GM21619 (cell line): ENCODE data around the gene AMDHD2.

Source experiments
- ATAC-seq: cut with Tn5 transposase; IDR thresholded peaks from one replicate; pipeline ENCODE4 v1.9.1; 2021; ENCODE audit not compliant: unreplicated experiment

AMDHD2 gene

DNA sequence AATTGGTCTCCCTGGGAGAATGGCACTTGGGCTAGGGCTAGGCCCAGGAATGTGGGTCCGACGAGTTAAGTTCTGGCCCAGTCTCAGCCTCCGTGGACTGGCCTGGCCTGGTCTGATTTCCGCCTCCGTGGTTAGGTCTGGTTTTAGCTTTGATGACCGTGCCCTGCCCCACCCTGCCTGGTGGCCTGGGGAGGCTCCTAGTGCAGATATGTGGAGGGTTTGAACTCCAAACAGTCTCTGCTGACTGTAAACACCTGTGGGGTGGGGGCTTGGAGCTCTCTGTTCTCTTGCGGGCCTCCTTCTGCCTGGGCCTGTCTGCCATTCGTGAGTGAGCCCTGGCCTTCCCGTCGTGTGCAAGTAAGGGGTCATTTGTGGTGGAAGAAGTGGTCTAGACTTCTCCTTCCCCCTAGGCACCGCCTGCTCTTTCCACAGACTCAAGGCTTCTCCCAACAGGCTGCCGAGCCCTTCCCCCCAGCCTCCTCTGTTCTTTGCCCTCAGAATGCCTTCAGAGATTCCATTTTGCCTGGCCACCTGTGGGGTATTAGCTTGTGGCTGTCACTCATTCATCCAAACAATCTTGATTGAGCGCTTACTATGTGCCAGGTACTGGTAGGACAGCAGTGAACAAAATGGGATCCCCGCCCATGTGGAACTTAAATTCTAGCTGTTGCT, 4.9 kb upstream of the AMDHD2 start:
- no peak for ATAC-seq

DNA sequence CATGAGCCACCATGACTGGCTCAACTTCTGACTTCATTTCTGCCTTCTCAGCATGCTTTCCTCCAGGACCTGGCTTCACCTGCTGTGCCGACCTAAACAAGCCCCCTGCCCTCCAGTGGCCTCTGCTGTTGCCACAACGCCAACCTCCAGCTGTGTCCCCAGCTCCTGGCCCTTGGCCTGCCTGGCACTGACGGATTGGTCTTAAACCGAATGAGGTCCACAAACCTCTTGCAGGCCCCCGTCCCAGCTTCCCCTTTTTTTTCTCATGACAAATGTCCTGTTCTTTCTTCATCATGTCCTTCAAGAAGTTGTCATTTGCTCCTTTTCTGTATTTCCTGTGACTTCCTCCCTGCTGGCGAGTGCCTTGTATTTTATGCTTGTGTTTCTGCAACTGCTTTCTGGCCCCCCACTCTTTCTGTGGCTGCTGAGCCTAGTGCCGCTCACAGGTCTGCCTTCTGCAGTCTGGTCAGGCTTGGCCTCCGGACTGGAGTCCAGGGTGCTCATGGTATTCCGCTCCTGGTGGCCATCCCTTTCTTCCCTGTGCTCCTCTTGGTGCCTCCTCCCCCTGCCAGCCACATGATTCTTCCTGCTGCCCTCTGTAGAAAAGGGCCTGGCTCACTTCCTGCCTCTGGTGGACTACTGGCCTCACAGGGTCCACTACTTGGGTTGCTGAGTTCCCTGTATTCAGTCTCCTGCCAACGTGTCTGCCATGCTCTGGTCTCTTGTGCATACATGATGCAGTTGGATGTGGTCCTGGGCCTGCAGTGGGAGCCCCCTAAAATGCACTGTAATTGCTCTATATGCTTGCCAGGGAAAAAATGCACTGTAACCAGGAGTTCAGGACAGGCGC, 3.6 kb upstream of the AMDHD2 start:
- ATAC-seq = no peak

DNA sequence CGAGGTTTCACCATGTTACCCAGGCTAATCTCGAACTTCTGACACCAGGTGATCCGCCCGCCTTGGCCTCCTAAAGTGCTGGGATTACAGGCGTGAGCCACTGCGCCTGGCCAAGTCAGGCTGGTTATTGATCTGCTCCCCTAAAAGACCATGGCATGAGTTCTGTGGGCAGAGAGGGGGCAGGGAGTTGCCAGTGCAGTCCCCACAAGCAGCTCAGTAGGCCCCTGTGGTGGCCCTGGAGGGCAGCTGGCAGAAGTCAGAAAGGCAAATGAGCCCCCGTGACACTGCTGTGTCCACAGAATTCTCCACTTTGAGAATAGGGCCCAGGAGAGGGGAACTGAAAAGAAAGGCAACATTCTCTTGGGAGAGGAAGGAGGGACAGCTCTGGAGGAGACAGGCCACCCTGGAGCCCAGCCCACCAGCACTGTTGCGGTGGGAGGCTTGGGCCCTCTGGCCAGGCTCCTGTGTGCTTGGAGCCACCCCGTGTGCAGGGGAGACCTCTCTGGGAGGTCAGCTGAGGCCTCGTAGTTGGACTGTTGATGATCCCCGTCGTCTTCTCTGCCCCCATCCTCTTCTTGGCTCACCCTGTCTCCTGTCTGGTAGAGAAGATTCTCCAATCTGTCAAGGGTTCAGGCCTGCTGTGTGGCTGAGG, 2.1 kb upstream of the AMDHD2 start:
- no peak for ATAC-seq

DNA sequence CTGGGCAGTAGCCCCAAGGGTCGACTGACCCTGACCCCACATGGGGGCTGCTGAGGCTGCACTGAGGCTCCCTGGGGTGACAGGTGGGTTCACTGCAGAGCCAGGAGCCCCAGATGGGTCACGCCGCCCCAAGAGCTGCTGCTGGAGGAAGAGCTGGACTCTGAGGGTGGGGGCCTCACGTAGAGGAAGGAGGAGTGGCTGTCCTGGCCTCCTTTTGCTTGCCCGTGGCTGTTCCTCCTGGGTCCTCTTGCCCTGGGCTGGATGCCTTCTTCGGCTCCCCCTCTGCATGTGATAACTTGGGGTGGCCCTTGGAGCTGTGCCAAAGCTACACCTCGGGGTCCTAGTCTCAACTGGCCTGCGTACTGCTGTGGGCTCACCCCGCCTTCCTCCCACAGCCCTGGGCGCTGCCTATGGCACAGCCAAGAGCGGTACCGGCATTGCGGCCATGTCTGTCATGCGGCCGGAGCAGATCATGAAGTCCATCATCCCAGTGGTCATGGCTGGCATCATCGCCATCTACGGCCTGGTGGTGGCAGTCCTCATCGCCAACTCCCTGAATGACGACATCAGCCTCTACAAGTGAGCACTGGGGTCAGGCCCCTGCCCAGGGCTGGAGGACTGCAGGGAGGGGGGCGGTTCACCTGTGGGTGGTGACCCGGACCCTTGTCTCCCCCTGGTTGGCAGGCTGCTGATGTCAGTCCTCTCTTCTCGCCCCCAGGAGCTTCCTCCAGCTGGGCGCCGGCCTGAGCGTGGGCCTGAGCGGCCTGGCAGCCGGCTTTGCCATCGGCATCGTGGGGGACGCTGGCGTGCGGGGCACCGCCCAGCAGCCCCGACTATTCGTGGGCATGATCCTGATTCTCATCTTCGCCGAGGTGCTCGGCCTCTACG, 1.1 kb upstream of the AMDHD2 start:
- no peak for ATAC-seq

DNA sequence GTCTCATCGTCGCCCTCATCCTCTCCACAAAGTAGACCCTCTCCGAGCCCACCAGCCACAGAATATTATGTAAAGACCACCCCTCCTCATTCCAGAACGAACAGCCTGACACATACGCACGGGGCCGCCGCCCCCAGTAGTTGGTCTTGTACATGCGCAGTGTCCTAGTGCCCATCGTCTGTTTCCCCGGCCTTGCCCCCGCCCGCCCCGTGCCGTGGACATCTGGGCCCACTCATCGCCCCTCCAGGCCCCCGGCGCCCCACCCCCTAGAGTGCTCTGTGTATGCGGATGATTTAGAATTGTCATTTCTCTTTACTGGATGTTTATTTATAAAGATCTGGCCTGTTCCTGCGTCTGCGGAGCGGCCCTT, 475 bp upstream of the AMDHD2 start:
- no peak for ATAC-seq

DNA sequence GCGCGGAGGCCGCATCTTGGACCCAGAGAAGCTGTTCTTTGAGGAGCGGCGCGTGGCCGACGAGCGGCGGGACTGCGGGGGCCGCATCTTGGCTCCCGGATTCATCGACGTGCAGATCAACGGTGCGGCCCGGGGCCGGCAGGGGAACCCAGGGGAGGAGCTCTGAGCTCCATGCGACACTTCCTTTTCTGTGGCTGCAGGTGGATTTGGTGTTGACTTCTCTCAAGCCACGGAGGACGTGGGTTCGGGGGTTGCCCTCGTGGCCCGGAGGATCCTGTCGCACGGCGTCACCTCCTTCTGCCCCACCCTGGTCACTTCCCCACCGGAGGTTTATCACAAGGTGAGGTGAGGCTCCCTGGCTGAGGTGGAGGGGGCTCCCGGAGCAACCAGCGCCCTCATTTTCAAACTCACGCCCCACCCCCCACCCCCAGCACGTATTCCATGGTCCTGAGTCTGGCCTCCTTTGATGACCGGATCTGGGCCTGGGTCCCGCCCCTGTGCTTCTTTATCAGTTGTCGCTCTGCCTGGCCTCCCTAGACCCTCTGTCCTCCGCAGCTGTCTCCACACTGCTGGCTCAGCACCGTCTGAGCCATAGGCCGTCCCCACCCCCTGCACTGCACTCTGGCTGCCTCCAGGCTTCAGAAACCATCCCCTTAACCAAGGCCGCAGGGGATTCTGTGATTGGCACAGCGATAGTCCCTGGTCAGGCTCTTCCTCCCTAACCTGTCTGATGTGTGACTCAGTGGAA, 787 bp downstream of the AMDHD2 start:
- ATAC-seq = no peak

DNA sequence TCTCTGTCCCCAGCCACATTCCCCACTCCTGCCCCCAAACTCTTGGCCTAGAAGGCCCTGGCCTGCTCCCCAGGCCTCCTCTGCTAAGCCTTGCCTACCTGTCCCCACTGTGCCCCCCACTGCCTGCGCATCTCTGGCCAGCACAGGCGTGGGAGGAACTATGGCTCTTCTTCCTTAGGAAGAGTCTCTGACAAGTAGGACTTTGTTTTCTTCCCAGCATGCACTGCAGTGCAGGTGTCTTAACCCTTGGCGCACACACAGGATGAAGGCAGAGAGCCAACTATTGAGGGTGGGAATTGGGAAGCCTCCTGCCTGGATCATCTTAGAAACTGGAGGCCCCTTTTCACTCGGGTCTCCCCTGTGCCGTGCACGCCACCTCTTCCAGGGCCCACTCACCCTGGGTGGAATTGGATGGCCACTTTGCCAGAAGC, 3.6 kb downstream of the AMDHD2 start:
- ATAC-seq = no peak

DNA sequence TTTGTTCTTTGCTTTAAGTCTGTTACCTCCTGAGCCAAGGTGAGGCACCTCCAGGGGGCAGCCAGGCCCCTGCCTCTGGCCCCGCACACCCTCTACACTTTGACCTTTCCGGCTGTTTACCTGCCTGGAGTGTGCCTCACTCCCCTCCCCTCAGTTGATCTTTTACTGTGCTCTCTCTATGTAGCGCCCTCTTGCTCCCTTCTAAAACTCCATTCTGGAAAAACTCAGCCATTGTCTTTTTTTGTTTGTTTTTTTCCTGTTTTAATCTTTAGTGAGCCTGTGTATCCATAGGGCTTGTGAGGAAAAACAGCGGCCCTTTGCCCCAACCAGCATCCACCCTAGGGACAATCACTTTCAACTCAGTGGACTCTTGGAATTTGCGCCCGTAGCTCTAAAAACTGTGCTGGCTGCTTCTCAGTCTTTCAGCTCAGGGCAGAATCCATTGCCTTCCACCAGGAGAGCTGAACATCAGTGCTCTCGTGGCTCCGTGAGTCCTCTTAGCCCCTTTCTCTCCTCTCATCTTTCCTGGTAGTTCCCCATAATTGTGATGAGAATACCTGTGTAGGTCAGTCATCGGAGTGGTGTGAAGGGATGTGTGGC, 4.3 kb downstream of the AMDHD2 start:
- no peak for ATAC-seq

DNA sequence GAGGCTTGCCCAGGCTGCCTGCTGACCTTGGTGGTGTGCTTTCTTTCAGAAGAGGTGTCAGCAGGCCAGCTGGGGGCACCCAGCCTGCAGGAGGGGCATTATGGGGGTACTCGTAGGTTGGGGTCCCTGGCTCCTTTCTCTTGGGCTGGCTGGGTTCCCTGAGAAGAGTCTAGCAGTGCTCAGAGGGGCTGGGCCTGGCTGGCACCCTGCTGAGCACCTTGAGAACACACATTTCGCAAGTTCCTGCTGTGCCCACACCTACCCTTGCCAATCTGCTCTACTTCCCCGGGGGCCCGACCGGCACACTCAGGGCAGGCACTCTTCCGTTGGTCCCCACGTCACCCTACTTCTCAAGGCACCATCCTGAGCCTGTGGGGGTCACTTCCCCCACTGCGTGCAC, 6.0 kb downstream of the AMDHD2 start:
- no peak for ATAC-seq

DNA sequence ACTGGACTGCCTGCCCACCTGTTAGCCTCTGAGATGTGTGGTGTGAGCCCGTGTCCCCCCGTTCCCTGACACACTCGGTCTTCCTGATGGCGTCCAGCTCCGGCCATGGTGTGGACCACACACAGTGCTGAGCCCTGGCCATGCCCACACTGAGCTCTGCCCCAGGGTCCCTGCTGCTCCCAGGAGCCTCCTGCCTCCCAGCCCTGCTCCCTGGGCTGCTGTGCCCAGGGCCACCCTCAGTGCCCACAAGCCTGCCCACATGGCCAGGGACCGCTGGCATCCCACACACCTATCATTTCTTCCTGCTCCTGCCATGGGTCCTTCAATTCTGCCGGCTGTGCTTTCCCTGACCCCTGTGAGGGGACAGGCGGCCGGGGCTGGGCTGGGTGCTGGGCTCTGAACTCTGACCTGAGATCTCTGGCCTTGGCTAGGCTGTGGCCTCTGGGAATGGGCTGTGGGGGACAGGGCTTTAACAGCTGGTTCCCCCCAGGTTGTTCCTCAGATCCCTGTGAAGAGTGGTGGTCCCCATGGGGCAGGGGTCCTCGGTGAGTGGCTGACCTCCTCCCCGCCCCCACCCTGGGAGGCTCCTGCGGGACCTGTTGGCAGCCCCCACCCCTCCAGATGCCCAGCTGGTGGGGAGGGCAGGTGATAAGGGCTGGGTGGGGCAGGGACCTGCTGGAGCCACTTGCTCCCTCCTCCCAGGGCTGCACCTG, 7.1 kb downstream of the AMDHD2 start:
- ATAC-seq = no peak

DNA sequence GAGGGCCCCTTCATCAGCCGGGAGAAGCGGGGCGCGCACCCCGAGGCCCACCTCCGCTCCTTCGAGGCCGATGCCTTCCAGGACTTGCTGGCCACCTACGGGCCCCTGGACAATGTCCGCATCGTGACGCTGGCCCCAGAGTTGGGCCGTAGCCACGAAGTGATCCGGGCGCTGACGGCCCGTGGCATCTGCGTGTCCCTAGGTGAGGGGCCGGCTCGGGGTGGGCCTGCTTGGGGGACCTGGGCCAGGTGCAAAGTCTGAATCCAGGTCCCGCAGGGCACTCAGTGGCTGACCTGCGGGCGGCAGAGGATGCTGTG, 7.6 kb downstream of the AMDHD2 start:
- ATAC-seq = no peak

DNA sequence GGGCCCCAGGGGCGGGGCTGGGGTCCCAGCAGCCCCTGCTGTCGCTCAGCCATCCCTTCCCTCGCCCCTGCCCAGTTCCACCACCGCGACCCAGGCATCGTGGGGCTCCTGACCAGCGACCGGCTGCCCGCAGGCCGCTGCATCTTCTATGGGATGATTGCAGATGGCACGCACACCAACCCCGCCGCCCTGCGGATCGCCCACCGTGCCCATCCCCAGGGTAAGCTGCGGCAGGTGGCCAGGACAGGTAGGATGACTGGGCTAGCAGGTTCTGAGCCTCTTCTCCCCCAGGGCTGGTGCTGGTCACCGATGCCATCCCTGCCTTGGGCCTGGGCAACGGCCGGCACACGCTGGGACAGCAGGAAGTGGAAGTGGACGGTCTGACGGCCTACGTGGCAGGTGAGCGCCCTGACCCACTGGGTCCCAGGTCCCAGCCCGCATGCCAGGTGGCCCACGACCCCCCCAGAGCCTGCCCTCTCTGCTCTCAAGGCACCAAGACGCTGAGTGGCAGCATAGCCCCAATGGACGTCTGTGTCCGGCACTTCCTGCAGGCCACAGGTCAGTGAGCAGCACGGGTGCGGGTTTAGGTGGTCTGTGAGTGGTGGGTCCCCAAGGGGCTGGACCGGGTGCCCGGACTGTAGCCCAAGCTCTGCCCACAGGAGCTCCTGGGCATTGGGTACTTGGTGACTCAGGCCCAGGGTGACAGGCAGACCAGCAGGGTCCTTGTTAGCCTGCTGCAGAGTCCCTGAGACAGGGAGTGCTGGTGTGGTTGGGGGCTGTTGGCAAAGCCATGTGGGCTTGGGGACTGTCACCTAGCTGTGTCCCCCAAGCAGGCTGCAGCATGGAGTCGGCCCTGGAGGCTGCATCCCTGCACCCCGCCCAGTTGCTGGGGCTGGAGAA, 8.2 kb downstream of the AMDHD2 start:
- no peak for ATAC-seq

DNA sequence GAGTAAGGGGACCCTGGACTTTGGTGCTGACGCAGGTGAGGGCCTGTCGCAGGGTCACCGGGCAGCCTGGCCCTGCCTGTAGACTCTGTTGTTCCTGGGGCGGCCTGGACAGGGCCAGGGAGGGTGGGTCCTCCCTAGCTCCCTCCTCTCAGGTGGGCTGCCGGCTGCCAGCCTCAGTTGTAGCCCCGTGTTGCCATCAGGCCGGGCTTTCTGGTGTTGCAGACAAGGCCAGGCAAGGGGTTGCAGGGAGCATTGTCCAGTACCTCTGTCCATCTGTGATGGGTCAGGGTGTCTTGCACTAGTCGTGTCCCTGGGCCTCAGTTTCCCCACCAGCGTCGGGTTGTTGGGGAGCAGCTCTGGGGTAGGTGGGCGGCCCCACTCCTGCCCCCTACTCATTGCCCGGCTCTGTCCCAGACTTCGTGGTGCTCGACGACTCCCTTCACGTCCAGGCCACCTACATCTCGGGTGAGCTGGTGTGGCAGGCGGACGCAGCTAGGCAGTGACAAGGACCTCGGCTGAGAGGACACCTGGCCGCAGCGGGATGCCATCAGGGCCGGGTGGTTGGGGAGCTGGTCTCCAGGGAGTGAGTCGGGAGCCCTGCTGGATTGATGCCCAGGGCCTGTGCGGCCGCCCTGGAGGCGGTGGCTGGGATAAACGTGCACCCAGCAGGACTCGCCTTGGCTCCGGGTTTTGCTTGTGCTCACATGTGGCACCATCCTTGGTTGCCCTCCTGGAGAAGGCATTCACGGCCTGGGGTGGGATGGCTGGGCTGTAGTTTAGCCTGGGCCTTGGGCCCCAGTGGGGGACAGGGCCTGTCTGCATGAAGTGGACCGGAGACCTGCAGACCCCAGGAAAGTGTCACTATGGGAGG, 9.1 kb downstream of the AMDHD2 start:
- no peak for ATAC-seq

DNA sequence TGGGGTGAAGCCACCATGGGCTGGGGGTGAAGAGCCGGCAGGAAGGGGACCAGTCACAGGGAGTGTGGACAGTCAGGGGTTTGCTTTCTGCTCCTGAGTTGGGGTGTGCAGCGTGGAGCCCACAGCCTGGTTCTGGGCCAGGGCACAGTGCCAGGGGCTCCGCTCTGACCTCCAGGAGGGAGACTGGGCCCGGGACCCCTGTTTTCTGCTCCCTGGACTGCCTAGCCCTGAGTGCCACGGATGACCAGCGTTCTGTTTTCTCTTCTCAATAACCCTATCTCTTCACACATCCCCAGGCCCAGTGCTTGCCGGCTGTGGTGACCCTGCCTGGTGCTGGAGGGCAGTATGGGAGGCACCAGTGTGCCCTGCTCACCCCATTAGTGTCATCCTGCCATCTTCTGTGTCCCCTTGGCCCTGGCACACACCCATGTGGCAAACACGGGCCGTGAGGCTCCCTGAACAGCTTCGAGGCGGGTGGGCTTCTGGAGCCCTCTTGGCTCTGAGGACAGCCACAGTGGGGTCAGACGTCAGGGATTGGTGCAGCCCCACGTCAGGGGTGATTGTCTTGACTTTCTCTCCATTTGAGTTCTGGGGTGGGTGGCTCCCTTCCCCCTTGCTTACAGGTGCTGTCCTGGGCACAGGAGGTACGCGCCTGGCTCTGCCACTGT, 9.9 kb downstream of the AMDHD2 start:
- no peak for ATAC-seq

DNA sequence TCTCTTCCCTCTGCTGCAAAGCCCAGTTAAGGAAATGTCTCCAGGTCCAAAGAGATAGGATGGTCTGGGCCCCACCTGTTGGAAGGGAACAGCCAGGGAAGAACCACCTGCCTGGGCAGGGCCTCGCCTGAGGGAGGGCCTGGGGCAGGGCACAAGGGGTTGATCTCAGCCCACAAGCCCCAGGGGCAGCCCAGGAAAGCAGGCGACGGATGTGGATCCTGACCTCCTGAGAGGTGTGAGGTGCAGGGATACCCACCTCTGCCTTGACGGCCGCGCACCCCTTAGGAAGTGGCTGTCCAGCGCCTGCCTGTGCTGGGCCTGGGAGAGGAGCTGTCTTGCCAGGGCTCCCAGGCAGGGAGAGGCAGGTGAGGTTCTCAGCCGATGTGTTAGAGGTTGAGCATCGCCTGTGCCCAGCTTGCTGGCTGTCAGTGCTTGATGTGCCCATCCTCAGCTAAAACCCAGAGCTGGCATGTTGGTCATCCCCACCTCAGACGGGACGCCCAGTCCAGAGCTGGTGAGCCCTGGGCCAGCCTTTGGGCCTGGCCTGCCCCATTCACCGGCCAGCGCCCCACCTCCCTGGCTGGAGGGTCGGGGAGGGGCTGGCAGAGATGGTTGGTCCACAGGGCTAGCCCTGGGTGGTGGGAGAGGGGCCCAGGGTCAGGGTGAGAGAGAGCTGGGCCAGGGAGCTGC, 10.6 kb downstream of the AMDHD2 start:
- ATAC-seq = no peak

DNA sequence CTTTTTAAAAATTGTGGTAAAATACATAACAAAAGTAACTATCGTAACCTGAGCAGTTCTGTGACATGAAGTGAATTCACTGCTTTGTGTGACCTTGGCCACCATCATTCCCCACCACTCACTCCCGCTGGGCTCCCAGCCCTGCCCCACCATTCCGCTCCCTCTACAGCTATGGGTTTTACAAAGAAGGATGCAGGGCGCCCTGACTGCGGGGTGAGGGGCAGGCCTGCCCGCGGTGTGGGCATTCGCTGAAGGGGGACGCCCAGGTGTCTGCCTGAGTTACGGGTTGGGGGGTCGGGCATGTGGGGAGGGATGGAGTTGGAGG, 11.2 kb downstream of the AMDHD2 start, which contains the start of gene CEMP1:
Gene CEMP1, minus strand, starts transcription at position 38 of the 325 bp plus-strand sequence. CDS start 335 bp downstream, outside the sequence.
- ATAC-seq = peak; percentile 1
